ENCODE measurements around the gene JPH3. TPM values are rescaled to one million over a fixed set of nuclear protein-coding genes. Genes with fewer than 3 reads are reported as not detected.

JPH3 gene
- total RNA-seq, 2 experiments from 2014 or later, result not detected

DNA sequence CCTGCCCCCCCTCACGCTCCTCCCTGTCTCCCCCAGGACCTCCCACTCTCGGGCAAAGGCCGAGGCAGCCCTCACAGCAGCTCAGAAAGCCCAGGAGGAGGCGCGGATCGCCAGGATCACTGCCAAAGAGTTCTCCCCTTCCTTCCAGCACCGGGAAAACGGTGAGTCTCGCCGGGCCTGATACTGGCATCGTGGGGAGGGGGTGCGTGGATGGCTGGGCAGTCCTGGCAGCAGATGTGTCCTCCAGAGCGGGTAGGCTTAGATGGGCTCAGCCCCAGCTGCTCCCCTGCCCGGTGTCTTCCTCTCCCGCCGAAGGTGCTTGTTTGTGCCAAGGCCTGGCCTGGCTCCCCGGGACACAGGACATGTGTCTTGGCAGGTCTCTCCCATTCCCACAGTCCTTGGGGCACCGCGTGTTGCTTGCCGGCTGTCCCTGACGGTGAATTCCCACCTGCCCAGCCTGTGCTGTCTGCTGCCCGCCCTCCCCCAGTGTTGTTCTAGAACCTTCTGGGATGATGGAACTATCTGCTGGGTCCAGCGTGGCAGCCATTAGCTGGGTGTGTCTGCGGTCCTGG is 81.9 kb downstream of the JPH3 start:
- no peaks in the 10 kb centered on the region for H3K27me3 Mint-ChIP-seq
- Histone ChIP-seq H3K27me3 (ENCODE audit: control insufficient read depth in 1 of 2, insufficient read depth in 2 of 2, low read length in 2 of 2) (no peaks in the 10 kb centered on the region), H3K27ac (ENCODE audit: low read depth in 1 of 2, low read length in 2 of 2) (no peak overlapping the region), H3K4me3 (ENCODE audit: low read length) (no peak overlapping the region), H3K9me3 (ENCODE audit: control insufficient read depth in 1 of 2, insufficient read depth in 1 of 2, low read length in 2 of 2) (peaks cover 0 to 4% of the 10 kb centered on the region in 2 experiments), H3K36me3 (ENCODE audit: insufficient read depth, low read length) (no peaks in the 10 kb centered on the region), H3K4me1 (ENCODE audit: insufficient read depth, low read length) (peaks cover 7% of the 10 kb centered on the region)
- ChIA-PET POLR2A (no interaction called here), CTCF (no interaction called here)
- no peak overlapping the region for H3K27ac Mint-ChIP-seq
- H3K36me3 Mint-ChIP-seq (ENCODE audit: low read depth), result no peaks in the 10 kb centered on the region
- no peak overlapping the region for H3K4me3 Mint-ChIP-seq
- intact Hi-C loops (cut with DNase I, micrococcal nuclease), result no loop called here
- H3K9me3 Mint-ChIP-seq, result no peaks in the 10 kb centered on the region
- no peak for DNase-seq
- TF ChIP-seq, protein P1, sequence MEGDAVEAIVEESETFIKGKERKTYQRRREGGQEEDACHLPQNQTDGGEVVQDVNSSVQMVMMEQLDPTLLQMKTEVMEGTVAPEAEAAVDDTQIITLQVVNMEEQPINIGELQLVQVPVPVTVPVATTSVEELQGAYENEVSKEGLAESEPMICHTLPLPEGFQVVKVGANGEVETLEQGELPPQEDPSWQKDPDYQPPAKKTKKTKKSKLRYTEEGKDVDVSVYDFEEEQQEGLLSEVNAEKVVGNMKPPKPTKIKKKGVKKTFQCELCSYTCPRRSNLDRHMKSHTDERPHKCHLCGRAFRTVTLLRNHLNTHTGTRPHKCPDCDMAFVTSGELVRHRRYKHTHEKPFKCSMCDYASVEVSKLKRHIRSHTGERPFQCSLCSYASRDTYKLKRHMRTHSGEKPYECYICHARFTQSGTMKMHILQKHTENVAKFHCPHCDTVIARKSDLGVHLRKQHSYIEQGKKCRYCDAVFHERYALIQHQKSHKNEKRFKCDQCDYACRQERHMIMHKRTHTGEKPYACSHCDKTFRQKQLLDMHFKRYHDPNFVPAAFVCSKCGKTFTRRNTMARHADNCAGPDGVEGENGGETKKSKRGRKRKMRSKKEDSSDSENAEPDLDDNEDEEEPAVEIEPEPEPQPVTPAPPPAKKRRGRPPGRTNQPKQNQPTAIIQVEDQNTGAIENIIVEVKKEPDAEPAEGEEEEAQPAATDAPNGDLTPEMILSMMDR (IDR thresholded peaks at IDR 0.05), result no peak
- no peak for ATAC-seq (ENCODE audit: poor library complexity)
- no peaks in the 10 kb centered on the region for H3K4me1 Mint-ChIP-seq (ENCODE audit: low read depth)

DNA sequence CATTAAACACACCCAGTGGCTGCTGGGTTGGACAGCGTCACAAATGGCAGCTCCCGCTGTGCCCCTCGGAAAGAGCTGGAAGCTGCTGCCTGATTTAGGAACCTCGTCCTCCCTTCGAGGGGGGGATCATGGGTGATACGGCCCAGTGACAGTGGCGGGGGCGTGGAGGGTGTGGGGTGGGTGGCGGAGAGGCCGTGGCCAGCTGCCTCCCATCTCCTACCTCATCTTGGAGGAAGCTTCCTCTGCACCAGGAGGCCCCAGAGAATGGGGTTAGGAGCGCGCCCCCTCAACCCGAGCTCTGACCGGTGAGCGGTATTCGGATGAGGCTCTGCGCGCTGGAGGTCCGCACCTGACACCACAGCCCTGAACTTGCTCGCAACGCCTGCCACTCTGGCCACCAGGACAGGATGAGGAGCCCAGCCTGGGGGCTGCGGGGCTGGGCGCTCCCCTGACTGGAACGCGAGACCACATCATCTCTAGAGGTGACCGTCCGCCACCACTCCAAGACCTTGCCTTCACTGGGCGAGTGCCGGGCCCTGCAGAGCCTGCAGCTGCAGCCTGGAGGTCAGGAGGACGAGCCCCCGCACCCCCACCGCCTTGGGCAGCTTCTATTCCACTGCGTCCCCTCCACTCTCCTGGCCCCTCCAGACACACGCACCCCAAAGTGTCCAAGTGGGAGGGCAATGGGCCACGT is 82.5 kb downstream of the JPH3 start:
- DNase-seq, result no peak
- intact Hi-C loops (cut with DNase I, micrococcal nuclease), result no loop called here
- H3K27ac Mint-ChIP-seq, result no peak overlapping the region
- Histone ChIP-seq H3K36me3 (ENCODE audit: insufficient read depth, low read length) (no peaks in the 10 kb centered on the region), H3K27ac (ENCODE audit: low read depth in 1 of 2, low read length in 2 of 2) (no peak overlapping the region), H3K27me3 (ENCODE audit: control insufficient read depth in 1 of 2, insufficient read depth in 2 of 2, low read length in 2 of 2) (no peaks in the 10 kb centered on the region), H3K4me3 (ENCODE audit: low read length) (no peak overlapping the region), H3K4me1 (ENCODE audit: insufficient read depth, low read length) (peaks cover 7% of the 10 kb centered on the region), H3K9me3 (ENCODE audit: control insufficient read depth in 1 of 2, insufficient read depth in 1 of 2, low read length in 2 of 2) (peaks cover 0 to 4% of the 10 kb centered on the region in 2 experiments)
- no peaks in the 10 kb centered on the region for H3K36me3 Mint-ChIP-seq (ENCODE audit: low read depth)
- no peaks in the 10 kb centered on the region for H3K4me1 Mint-ChIP-seq (ENCODE audit: low read depth)
- ChIA-PET POLR2A (no interaction called here), CTCF (no interaction called here)
- TF ChIP-seq, protein P1 (IDR thresholded peaks at IDR 0.05), result no peak
- H3K4me3 Mint-ChIP-seq, result no peak overlapping the region
- H3K27me3 Mint-ChIP-seq, result no peaks in the 10 kb centered on the region
- no peak for ATAC-seq (ENCODE audit: poor library complexity)
- no peaks in the 10 kb centered on the region for H3K9me3 Mint-ChIP-seq

DNA sequence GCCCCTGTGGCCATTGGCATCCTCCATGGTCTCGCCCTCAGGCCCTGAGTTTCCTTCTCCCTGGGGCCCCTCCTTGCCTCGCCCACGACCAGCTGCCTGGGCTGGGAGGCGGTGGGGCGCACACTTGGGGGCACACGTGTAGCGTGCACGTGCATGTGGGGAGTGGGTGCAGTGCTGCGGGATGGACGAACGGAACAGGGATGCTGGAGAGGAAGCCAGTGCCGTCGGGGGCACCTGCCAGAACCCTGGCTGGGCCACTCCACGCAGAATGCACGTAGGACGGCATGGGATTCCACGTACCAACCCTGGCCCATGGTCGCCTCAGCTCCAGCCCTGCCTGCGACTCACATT is 83.1 kb downstream of the JPH3 start:
- no peaks in the 10 kb centered on the region for H3K4me1 Mint-ChIP-seq (ENCODE audit: low read depth)
- H3K4me1 ChIP-seq (ENCODE audit: insufficient read depth, low read length), result peaks cover 7% of the 10 kb centered on the region
- ChIA-PET POLR2A (no interaction called here), CTCF (no interaction called here)
- ATAC-seq (ENCODE audit: poor library complexity), result no peak
- peaks cover 0 to 4% of the 10 kb centered on the region in 2 experiments for H3K9me3 ChIP-seq (ENCODE audit: control insufficient read depth in 1 of 2, insufficient read depth in 1 of 2, low read length in 2 of 2)
- no peaks in the 10 kb centered on the region for H3K9me3 Mint-ChIP-seq
- DNase-seq, result no peak
- TF ChIP-seq, protein P1 (IDR thresholded peaks at IDR 0.05), result no peak
- H3K27me3 Mint-ChIP-seq, result no peaks in the 10 kb centered on the region
- no peaks in the 10 kb centered on the region for H3K36me3 ChIP-seq (ENCODE audit: insufficient read depth, low read length)
- H3K4me3 Mint-ChIP-seq, result no peak overlapping the region
- H3K36me3 Mint-ChIP-seq (ENCODE audit: low read depth), result no peaks in the 10 kb centered on the region
- H3K27ac Mint-ChIP-seq, result no peak overlapping the region
- H3K27ac ChIP-seq (ENCODE audit: low read depth in 1 of 2, low read length in 2 of 2), result no peak overlapping the region
- H3K27me3 ChIP-seq (ENCODE audit: control insufficient read depth in 1 of 2, insufficient read depth in 2 of 2, low read length in 2 of 2), result no peaks in the 10 kb centered on the region
- no peak overlapping the region for H3K4me3 ChIP-seq (ENCODE audit: low read length)
- intact Hi-C loops (cut with DNase I, micrococcal nuclease), result no loop called here

Measured in CD4-positive, alpha-beta T cell (primary cell).